ENCODE measurements around the gene COA3.
"Not testable (repeated sequence)": the region's sequence is repeated elsewhere in the genome, so short reads cannot be mapped to it uniquely, and the experiment has no call there.

The COA3 gene

GRCh38 chr17:42780851-42781638, 17.5 kb downstream of the COA3 start:
- DNase-seq: no peak

DNA sequence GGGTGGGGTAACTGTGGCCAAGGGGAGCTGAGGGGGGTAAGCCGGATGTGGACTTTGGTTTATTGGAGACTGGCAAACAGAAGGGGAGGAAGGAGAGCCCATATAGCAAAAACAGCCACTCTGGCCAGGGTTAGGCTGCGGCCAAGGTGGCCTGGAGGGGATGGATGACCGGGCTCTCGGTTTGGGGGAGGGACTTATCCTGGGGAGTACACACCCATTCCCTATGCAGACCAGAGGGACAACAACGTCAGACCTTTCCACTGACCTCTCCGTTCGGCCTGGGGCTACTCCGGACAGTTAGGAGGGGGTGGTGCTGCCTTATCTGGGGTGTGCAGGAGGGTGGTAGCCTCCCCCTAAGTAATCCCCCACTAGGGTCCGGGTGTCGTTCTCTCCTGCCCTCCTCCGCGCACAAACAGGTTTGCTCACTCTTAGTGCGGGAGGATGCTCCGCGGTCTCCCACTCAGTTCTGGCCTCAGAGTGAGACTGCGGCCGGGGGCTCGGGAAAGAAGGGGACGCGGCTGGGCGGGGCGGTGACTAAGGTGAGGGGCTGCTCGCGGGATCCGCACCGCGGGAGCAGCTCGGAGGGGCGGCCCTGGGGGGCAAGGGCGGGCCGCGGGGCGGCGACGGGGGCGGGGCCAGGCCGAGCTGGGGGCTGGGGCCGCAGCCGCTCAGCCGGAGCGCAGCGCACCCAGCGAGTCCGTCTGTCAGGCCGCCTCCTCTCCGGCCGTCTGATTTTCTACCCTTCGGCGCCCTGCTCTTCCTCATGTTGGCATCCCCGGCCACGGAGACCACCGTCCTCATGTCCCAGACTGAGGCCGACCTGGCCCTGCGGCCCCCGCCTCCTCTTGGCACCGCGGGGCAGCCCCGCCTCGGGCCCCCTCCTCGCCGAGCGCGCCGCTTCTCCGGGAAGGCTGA, 18.3 kb downstream of the COA3 start, which contains the start of gene WNK4:
WNK4 (plus strand) TSS at position 675 of the 915 bp plus-strand sequence; CDS start at position 764, 89 bp downstream.
- DNase-seq: no peak

DNA sequence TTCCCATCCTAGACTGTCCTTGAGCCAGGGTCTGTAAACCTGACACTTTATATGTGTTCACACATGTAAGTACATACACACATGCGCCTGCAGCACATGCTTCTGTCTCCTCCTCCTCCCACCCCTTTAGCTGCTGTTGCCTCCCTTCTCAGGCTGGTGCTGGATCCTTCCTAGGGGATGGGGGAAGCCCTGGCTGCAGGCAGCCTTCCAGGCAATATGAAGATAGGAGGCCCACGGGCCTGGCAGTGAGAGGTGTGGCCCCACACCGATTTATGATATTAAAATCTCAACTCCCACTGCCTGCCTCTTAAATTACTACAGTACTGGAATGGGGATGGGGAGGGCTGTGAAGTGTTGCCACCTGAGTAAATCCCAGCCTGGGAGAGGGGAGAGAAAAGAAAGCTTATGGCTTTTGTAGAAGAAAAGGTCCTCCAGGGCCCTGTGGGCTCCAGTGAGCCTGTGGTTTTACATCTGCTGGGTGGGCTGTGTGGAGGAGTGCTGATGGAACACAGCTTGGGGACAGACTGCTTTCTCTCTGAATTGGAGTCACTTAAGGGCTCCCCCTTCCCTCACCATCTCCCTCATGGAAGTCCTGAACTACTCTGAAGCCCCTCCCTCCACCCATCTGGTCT, 19.1 kb downstream of the COA3 start:
- DNase-seq: no peak

DNA sequence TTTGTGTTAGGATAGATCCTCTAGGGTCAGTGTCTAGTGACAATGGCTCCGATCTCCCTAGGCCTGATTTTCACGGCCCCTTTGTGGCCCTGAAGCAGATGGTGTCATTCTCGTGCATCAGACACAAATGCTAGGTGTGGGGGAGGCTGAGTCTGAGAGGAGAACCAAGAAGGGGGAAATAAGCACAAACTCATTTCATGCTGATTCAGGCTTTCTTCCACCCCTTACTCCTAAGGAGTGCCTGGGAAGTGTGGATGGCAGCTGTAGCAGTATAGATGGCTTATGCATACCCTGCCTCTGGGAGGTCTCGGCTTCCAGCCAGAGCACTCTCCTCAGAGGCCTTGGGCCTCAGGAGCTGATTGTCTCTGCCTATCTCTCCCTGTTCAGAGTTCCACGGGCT, 19.9 kb downstream of the COA3 start:
- DNase-seq: no peak

GRCh38 chr17:42775534-42776098, 22.9 kb downstream of the COA3 start:
- no peak for DNase-seq

GRCh38 chr17:42774066-42774745, 24.3 kb downstream of the COA3 start:
- no peak for DNase-seq

DNA sequence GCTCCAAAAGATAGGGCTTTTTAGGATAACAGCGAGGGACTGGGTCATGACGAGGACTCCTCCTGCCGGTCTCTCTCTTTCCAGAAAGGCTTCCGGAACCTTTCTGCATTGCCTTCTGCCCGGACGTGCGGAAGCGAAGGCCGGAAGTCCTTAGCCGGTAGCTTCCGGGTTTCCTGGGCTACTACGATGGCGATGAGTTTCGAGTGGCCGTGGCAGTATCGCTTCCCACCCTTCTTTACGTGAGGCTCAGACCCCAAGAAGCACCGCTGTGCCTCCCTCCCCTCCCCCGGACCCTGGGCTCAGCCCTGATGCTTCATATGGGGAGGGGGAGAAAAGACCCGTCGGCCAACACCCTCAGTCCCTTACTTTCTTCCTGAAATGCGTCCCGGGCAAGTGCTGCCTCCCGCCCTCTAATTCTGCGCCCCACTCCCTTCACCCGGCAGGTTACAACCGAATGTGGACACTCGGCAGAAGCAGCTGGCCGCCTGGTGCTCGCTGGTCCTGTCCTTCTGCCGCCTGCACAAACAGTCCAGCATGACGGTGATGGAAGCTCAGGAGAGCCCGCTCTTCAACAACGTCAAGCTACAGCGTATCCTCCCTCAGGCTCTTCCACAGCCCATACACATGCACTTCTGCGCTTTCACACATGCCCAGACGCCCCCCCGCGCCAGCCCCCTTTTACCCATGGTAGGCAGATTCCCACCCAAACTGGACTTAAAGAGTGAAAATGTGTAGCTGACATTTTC, 25.0 kb downstream of the COA3 start, which contains the start of gene VPS25:
VPS25 (plus strand) TSS at position 160 of the 746 bp plus-strand sequence; CDS start at position 187, 27 bp downstream.
- peak; percentile 81 for DNase-seq

DNA sequence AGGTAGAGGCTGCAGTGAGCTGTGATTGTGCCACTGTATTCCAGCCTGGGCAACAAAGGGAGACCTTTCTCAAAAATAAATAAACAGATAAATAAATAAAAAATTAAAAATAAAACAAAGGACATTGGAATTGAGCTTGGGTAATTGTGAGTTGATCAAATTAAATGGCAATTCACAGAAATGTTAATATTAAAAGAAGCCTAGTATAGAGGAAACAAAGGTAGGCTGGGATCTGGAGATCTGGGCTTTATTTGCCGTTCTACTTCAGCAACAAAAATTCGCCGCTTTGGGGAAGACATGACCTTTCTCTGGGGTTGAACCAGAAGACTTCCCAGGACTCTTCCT, 25.6 kb downstream of the COA3 start:
- no peak for DNase-seq

DNA sequence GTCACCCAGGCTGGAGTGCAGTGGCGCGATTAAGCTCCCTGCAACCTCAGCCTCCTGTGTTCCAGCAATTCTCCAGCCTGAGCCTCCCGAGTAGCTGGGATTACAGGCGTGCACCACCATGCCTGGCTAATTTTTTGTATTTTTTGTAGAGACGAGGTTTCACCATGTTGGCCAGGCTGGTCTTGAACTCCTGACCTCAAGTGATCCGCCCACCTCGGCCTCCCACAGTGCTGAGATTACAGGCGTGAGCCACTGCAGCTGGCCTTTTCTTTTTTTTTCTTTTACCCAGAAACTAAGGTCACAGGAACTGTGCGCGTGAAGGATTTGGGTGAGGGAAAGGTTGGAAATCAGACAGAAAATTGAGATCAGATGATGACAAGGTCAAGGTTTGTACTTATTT, 28.5 kb downstream of the COA3 start:
- not testable (repeated sequence) for DNase-seq

- not testable (repeated sequence) for DNase-seq
Measured at GRCh38 chr17:42768006-42768405, 30.5 kb downstream of the COA3 start.

DNA sequence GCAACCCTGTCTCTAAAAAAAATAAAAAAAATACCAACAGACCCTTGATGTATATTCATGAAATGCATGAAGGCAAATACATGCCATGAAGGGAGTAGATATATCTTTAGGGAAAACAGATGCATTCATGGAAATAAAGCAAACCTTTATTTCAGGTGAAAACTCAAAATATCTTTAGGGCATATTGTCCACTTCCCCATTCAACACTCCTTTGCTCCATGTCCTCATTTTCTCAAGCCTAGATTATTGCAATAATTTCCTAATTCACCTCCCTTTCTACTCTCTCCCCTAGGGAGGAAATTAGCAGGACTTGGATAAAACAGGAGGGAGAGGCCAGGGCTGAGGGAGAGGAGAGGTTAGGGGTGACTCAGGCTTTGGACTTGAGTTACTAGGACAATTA, 31.0 kb downstream of the COA3 start:
- no peak for DNase-seq

GRCh38 chr17:42766124-42766523, 32.4 kb downstream of the COA3 start:
- DNase-seq: no peak

DNA sequence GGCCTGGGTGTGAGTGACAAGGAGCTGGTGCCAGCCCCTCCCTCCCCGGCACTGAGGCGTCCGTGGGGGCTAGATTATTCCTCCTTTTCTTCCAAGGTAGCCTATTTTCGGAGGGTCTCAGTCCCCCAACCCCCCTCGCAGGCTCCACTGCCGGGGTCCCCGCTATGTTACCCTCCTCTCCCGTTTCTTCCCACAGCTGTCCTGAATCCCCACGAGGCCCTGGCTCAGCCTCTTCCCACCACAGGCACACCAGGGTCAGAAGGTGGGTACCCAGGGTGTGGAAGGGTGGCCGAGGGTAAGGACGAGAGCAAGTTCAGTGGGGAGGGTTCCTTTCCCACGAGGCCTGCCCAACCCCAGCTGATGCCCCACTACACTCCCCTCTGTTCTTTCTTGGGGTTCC, 36.9 kb downstream of the COA3 start:
- no peak for DNase-seq

DNA sequence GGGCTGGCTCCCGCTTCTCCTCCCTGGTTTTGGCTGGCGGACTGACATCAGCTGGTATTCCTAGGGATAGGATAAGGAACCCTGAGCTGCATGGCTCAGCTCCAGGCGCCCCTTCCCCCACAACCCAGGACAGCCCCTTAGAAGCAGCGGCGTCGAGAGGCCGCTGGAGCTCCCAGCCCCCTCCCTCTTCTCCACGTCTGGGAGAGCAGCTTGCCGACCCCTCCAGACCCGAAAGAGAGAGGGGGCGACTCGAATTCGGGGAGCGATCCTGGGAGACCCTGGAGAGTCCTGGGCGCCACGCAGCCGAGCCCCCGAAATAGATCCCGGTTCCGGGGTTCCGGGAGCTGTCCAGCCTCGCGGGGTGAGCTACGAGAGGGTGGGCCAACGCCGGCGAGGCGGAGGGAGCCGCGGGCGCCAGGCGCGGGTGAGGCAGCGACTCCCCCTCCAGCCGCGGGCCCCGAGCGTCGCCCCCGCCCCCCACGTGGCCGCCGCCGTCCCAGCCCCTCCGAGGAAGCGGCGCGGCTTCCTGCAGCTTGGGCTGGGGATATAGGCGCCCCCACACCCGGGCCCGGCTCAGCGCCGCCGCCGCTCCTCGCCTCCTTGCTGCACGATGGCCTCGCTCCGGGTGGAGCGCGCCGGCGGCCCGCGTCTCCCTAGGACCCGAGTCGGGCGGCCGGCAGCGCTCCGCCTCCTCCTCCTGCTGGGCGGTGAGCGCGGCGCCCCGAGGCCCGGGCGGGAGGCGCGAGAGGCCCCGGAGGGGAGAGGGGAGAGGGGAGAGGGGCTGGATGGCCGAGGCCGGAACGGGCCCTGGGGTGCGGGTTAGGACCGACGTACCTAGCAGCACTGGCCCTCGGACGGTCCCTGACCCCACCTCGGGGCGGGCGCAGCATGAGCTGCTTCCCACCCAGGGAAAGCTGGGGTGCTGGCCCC, 37.6 kb downstream of the COA3 start, which contains the start of gene RAMP2:
RAMP2 (plus strand) TSS at position 576 of the 930 bp plus-strand sequence; CDS start at position 611, 35 bp downstream.
- no peak for DNase-seq

DNA sequence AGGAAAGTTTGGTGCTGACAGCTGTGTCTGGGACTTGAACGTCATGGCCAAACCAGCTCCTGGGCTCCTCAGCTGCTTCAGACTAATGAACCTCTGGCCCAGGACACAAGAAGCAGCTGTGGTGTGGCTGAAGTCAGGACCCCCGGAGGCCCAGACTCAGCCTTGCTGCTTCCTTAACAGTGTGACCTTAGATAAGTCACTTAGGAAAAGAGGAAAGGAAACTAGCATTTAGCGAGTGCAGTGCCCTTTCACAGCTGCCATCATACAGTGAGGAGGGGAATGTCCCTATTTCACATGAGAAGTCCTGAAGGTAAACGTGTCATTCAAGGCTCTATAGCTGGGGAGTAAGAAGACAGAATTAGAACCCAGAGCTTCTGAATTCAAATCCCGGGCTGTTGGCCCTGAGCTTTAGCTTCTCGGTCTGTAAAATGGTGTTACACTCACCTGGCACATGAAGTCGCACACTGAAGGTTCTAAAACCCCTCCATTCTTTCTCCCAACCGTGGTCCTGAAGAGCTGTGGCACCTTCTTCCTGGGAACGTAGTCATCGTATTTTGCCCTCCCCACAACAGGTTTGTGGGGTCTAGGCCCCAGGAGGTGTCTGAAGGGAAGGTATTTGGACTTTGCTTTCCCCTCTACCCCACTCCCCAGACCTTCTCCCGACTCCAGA, 38.4 kb downstream of the COA3 start:
- no peak for DNase-seq

GRCh38 chr17:42754782-42755181, 43.7 kb downstream of the COA3 start:
- DNase-seq: no peak

GRCh38 chr17:42751628-42752027, 46.9 kb downstream of the COA3 start:
- no peak for DNase-seq

DNA sequence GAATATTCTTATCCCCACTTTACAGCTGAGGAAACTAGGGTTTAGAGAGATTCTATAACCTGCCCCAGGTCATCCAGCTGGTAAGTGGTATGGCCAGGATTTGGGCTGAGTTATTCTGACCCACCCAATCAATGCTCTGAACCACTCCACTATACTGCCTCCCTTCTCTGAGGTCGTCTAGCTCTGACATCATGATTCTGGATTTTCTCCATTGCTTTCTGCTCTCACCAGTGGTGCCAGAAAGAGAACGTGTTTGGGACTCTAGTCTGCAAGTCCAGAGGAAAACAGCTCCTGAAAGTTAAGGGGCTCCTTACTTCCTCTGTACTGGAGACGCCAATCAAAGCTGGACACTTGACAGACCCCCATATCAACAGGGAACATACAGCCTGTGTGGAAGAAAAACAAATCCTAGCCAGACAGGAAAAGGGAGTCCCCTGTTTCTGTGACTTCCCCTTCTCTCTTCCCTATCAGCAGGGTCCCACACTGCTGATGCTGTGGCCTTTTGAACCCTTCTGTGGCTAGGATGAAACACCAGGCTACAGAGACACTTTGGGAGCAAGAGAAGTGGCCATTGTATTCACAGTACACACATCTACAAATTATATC, 47.7 kb downstream of the COA3 start:
- DNase-seq: no peak

Data from activated CD4-positive, alpha-beta T cell treated with anti-CD3 and anti-CD28 coated beads for 48 hours (primary cell).